ENCODE results near the gene RAB11FIP4.

Gene RAB11FIP4

DNA sequence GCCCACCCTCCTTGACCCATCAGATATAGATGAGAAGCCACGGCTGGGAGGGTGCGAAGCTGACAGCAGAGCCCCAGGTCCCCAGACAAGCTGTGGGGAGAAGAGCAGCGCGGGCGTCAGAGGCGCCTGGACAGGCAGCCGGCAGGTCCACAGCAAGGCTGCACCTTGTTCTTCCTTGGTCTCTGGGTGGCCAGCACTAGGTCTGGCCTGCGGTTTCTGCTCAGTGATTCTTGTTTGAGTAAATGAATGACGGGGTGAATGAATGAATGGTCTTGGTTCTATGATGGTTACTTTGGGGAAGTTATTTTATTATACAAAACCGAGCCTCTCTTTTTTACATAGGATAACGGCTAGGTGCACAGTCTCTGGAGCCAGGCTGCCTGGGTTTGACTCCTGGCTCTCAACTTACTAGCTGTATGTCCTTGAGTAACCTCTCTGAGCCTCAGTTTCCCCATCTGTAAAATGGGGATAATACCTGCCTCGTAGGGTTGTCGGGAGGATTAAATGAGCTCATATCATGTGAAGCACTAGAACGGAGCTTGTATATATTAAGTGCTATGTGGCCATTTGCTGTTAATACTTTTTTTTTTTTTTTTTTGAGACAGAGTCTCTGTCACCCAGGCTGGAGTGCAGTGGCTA, 86.1 kb downstream of the RAB11FIP4 start:
- H3K4me3 ChIP-seq (ENCODE audit: low read depth, low read length), result no peak overlapping the region
- DNase-seq (ENCODE audit: low read depth), result no peak
- TF ChIP-seq MYC (IDR thresholded peaks at IDR 0.05; ENCODE audit: low read depth, low read length), result no peak

- no peak for TF ChIP-seq POLR2A (IDR thresholded peaks at IDR 0.05; ENCODE audit: extremely low read depth, insufficient read length)
- no peak for TF ChIP-seq CTCF (IDR thresholded peaks at IDR 0.05; ENCODE audit: low read depth, low read length)
- TF ChIP-seq, protein P1, sequence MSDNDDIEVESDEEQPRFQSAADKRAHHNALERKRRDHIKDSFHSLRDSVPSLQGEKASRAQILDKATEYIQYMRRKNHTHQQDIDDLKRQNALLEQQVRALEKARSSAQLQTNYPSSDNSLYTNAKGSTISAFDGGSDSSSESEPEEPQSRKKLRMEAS (IDR thresholded peaks at IDR 0.05; ENCODE audit: low read depth, low read length), result no peak
- H3K4me3 ChIP-seq (ENCODE audit: low read depth, low read length), result no peak overlapping the region
- no peak for DNase-seq (ENCODE audit: low read depth)
These were observed 87.6 kb downstream of the RAB11FIP4 start for GRCh38 chr17:31479062-31479408.

- no peak for DNase-seq (ENCODE audit: low read depth)
- H3K4me3 ChIP-seq (ENCODE audit: low read depth, low read length), result no peak overlapping the region
- TF ChIP-seq CTCF (IDR thresholded peaks at IDR 0.05; ENCODE audit: low read depth, low read length), result no peak
- no peak for TF ChIP-seq POLR2A (IDR thresholded peaks at IDR 0.05; ENCODE audit: extremely low read depth, insufficient read length)
- TF ChIP-seq, protein P1 (IDR thresholded peaks at IDR 0.05; ENCODE audit: low read depth, low read length), result no peak
- TF ChIP-seq MYC (IDR thresholded peaks at IDR 0.05; ENCODE audit: low read depth, low read length), result no peak
These were observed 88.0 kb downstream of the RAB11FIP4 start for GRCh38 chr17:31479524-31479923.

GRCh38 chr17:31480067-31480466, 88.6 kb downstream of the RAB11FIP4 start:
- H3K4me3 ChIP-seq (ENCODE audit: low read depth, low read length), result no peak overlapping the region
- no peak for DNase-seq (ENCODE audit: low read depth)
- TF ChIP-seq CTCF (IDR thresholded peaks at IDR 0.05; ENCODE audit: low read depth, low read length), result no peak
- no peak for TF ChIP-seq MYC (IDR thresholded peaks at IDR 0.05; ENCODE audit: low read depth, low read length)
- TF ChIP-seq POLR2A (IDR thresholded peaks at IDR 0.05; ENCODE audit: extremely low read depth, insufficient read length), result no peak
- TF ChIP-seq, protein P1 (IDR thresholded peaks at IDR 0.05; ENCODE audit: low read depth, low read length), result no peak

GRCh38 chr17:31480904-31481782, 89.7 kb downstream of the RAB11FIP4 start:
- H3K4me3 ChIP-seq (ENCODE audit: low read depth, low read length), result no peak overlapping the region
- no peak for DNase-seq (ENCODE audit: low read depth)
- TF ChIP-seq MYC (IDR thresholded peaks at IDR 0.05; ENCODE audit: low read depth, low read length) (no peak), POLR2A (IDR thresholded peaks at IDR 0.05; ENCODE audit: extremely low read depth, insufficient read length) (no peak), CTCF (IDR thresholded peaks at IDR 0.05; ENCODE audit: low read depth, low read length) (no peak)
- TF ChIP-seq, protein P1 (IDR thresholded peaks at IDR 0.05; ENCODE audit: low read depth, low read length), result no peak

GRCh38 chr17:31481783-31482081, 90.3 kb downstream of the RAB11FIP4 start:
- no peak for DNase-seq (ENCODE audit: low read depth)
- TF ChIP-seq CTCF (IDR thresholded peaks at IDR 0.05; ENCODE audit: low read depth, low read length), result no peak
- no peak overlapping the region for H3K4me3 ChIP-seq (ENCODE audit: low read depth, low read length)

Data from NB4 (cell line).